HT-29 (cell line): ENCODE results near the gene BCAR1. TPM values are rescaled to one million over a fixed set of nuclear protein-coding genes. Genes with fewer than 3 reads are reported as not detected.
"Not testable (repeated sequence)": the region's sequence is repeated elsewhere in the genome, so short reads cannot be mapped to it uniquely, and the experiment has no call there.

Experiments used
- DNase-seq: peaks from one replicate; pipeline ENCODE4 v3.0.0-alpha.2; 2015; ENCODE audit warnings: low spot score
- total RNA-seq: library from RNA; depleted of rRNA; stranded (reverse); fragments of >200 nt; shearing (Covaris generic); gene quantifications from 2 replicates; pipeline ENCODE4 v1.2.3, GENCODE V29; 2014

BCAR1 gene
- total RNA-seq, 1 experiment from 2014 or later, result 270 TPM

GRCh38 chr16:75225678-75226515 is 25.5 kb downstream of the BCAR1 start:
- DNase-seq, result no peak

GRCh38 chr16:75225092-75225491 is 26.3 kb downstream of the BCAR1 start:
- DNase-seq, result no peak

GRCh38 chr16:75224306-75225082 is 26.9 kb downstream of the BCAR1 start:
- DNase-seq, result no peak

GRCh38 chr16:75223129-75223528 is 28.3 kb downstream of the BCAR1 start:
- DNase-seq, result not testable (repeated sequence)

- no peak for DNase-seq
Observed at GRCh38 chr16:75222271-75222783, 29.1 kb downstream of the BCAR1 start.

GRCh38 chr16:75219838-75220237 is 31.6 kb downstream of the BCAR1 start:
- DNase-seq, result no peak

GRCh38 chr16:75219088-75219487 is 32.3 kb downstream of the BCAR1 start:
- no peak for DNase-seq

GRCh38 chr16:75218256-75219076 is 33.0 kb downstream of the BCAR1 start, which contains the start of gene CTRB1:
Gene CTRB1, plus strand, starts transcription at chr16:75218988. Its CDS starts 20 bp downstream, at chr16:75219008.
- no peak for DNase-seq

- no peak for DNase-seq
Observed at GRCh38 chr16:75217389-75217851, 34.0 kb downstream of the BCAR1 start.

- no peak for DNase-seq
Observed at GRCh38 chr16:75216576-75216975, 34.8 kb downstream of the BCAR1 start.

- no peak for DNase-seq
Observed at GRCh38 chr16:75216127-75216526, 35.3 kb downstream of the BCAR1 start.

- DNase-seq, result not testable (repeated sequence)
Observed at GRCh38 chr16:75211286-75211685, 40.1 kb downstream of the BCAR1 start.

GRCh38 chr16:75209944-75210343 is 41.5 kb downstream of the BCAR1 start:
- no peak for DNase-seq

- DNase-seq, result not testable (repeated sequence)
Observed at GRCh38 chr16:75209514-75209913, 41.9 kb downstream of the BCAR1 start.

- DNase-seq, result no peak
Observed at GRCh38 chr16:75208861-75209505, 42.4 kb downstream of the BCAR1 start.

GRCh38 chr16:75208242-75208825 is 43.1 kb downstream of the BCAR1 start:
- no peak for DNase-seq

GRCh38 chr16:75207831-75208230 is 43.6 kb downstream of the BCAR1 start:
- no peak for DNase-seq

GRCh38 chr16:75206749-75207451 is 44.5 kb downstream of the BCAR1 start, which contains the start of gene CTRB2:
Gene CTRB2, minus strand, starts transcription at chr16:75207161. Its CDS starts 20 bp downstream, at chr16:75207141.
- no peak for DNase-seq

GRCh38 chr16:75205961-75206748 is 45.3 kb downstream of the BCAR1 start:
- not testable (repeated sequence) for DNase-seq
